Stimulated activated CD4-positive, alpha-beta T cell treated with anti-CD3 and anti-CD28 coated beads, TNF-alpha, amount 100 ng/mL, for 1 hour (primary cell): ENCODE data around the gene SPTBN4.
"Not testable (repeated sequence)": the region's sequence is repeated elsewhere in the genome, so short reads cannot be mapped to it uniquely, and the experiment has no call there.

Experiments
- DNase-seq, 3 donors: peaks; one replicate each; pipeline ENCODE4 v3.0.0-alpha.2; 2020; ENCODE audit warnings: low read depth in 3 of 3, low spot score in 1 of 3

SPTBN4 gene

GRCh38 chr19:40559394-40559793, 92.6 kb downstream of the SPTBN4 start:
- no peak for DNase-seq

GRCh38 chr19:40560092-40560507, 93.3 kb downstream of the SPTBN4 start:
- DNase-seq = no peak

- DNase-seq = no peak
Measured at GRCh38 chr19:40561947-40562346, 95.1 kb downstream of the SPTBN4 start.

GRCh38 chr19:40564535-40564934, 97.7 kb downstream of the SPTBN4 start:
- DNase-seq = not testable (repeated sequence)

- DNase-seq = no peak
Measured at GRCh38 chr19:40565355-40565754, 98.6 kb downstream of the SPTBN4 start.

- no peak for DNase-seq
Measured at GRCh38 chr19:40565910-40566495, 99.2 kb downstream of the SPTBN4 start.

GRCh38 chr19:40567040-40567749, 100.4 kb downstream of the SPTBN4 start:
- no peak for DNase-seq

- DNase-seq = no peak
Measured at GRCh38 chr19:40567750-40568494, 101.1 kb downstream of the SPTBN4 start.

- peak; percentile 84 to 90 (median 85) for DNase-seq
Measured at GRCh38 chr19:40570313-40571004, 103.7 kb downstream of the SPTBN4 start.

- no peak for DNase-seq
Measured at GRCh38 chr19:40571005-40571318, 104.2 kb downstream of the SPTBN4 start.

GRCh38 chr19:40571831-40572495, 105.2 kb downstream of the SPTBN4 start:
- DNase-seq = no peak

GRCh38 chr19:40575326-40575725, 108.5 kb downstream of the SPTBN4 start:
- no peak for DNase-seq

GRCh38 chr19:40576151-40576584, 109.4 kb downstream of the SPTBN4 start:
- DNase-seq = no peak

GRCh38 chr19:40576585-40577451, 110.0 kb downstream of the SPTBN4 start, which contains the start of gene SHKBP1:
Gene SHKBP1 (plus strand): TSS chr19:40576873. CDS start chr19:40576900, 27 bp downstream.
- peak; percentile 81 to 87 (median 85) for DNase-seq

GRCh38 chr19:40578442-40578908, 111.7 kb downstream of the SPTBN4 start:
- DNase-seq = no peak

- DNase-seq = no peak
Measured at GRCh38 chr19:40580619-40581018, 113.8 kb downstream of the SPTBN4 start.

GRCh38 chr19:40581531-40581930, 114.7 kb downstream of the SPTBN4 start:
- no peak for DNase-seq

- DNase-seq = no peak
Measured at GRCh38 chr19:40582467-40582866, 115.7 kb downstream of the SPTBN4 start.

GRCh38 chr19:40583283-40583682, 116.5 kb downstream of the SPTBN4 start:
- no peak for DNase-seq

- DNase-seq = no peak
Measured at GRCh38 chr19:40584007-40584406, 117.2 kb downstream of the SPTBN4 start.
